BLaER1 (cell line): ENCODE data around the gene MAST3.
"Not testable (repeated sequence)": the region's sequence is repeated elsewhere in the genome, so short reads cannot be mapped to it uniquely, and the experiment has no call there.

Experiments used
- H3K27ac ChIP-seq: shearing (Covaris generic); formaldehyde crosslinking; 2 replicates; pipeline ENCODE4 v1.8.1; 2022
- H3K27me3 ChIP-seq: shearing (Covaris generic); formaldehyde crosslinking; 2 replicates; pipeline ENCODE4 v1.8.1; 2022
- H3K36me3 ChIP-seq: shearing (Covaris generic); formaldehyde crosslinking; 2 replicates; pipeline ENCODE4 v1.8.1; 2022
- H3K4me1 ChIP-seq: shearing (Covaris generic); formaldehyde crosslinking; 2 replicates; pipeline ENCODE4 v1.8.1; 2022
- H3K4me2 ChIP-seq: shearing (Covaris generic); formaldehyde crosslinking; 2 replicates; pipeline ENCODE4 v1.8.1; 2022
- H3K4me3 ChIP-seq: shearing (Covaris generic); formaldehyde crosslinking; 2 replicates; pipeline ENCODE4 v1.8.1; 2022
- H3K9ac ChIP-seq: shearing (Covaris generic); formaldehyde crosslinking; 2 replicates; pipeline ENCODE4 v1.8.1; 2022
- H3K9me3 ChIP-seq: shearing (Covaris generic); formaldehyde crosslinking; 2 replicates; pipeline ENCODE4 v1.8.1; 2022
- H4K20me1 ChIP-seq: shearing (Covaris generic); formaldehyde crosslinking; 2 replicates; pipeline ENCODE4 v1.8.1; 2022
- Cebpa-rat ChIP-seq: shearing (Covaris generic); IDR thresholded peaks from 2 replicates; pipeline ENCODE4 v1.8.1; 2022

Gene MAST3

GRCh38 chr19:18097993-18098890, 664 bp downstream of the MAST3 start:
- no peaks in the 10 kb centered on the region for H3K9me3 ChIP-seq
- H3K27ac ChIP-seq, result peak overlapping the region; percentile 73
- peaks cover 52% of the 10 kb centered on the region for H3K4me1 ChIP-seq
- H3K4me3 ChIP-seq, result peak overlapping the region; percentile 82
- H3K27me3 ChIP-seq, result no peaks in the 10 kb centered on the region
- no peaks in the 10 kb centered on the region for H4K20me1 ChIP-seq
- H3K36me3 ChIP-seq, result peaks cover 11% of the 10 kb centered on the region
- peak overlapping the region; percentile 83 for H3K9ac ChIP-seq
- no peak for TF ChIP-seq Cebpa-rat
- H3K4me2 ChIP-seq, result peak overlapping the region; percentile 92

- Histone ChIP-seq H3K9ac (peak overlapping the region; percentile 83), H3K27me3 (no peaks in the 10 kb centered on the region), H3K4me3 (peak overlapping the region; percentile 82), H3K4me2 (peak overlapping the region; percentile 92), H3K36me3 (peaks cover 11% of the 10 kb centered on the region), H3K4me1 (peaks cover 60% of the 10 kb centered on the region), H4K20me1 (no peaks in the 10 kb centered on the region), H3K27ac (peak overlapping the region; percentile 73), H3K9me3 (no peaks in the 10 kb centered on the region)
- no peak for TF ChIP-seq Cebpa-rat
Measured at GRCh38 chr19:18098891-18099622, 1.5 kb downstream of the MAST3 start.

GRCh38 chr19:18099623-18099995, 2.0 kb downstream of the MAST3 start:
- H3K27ac ChIP-seq, result peak overlapping the region; percentile 73
- peak overlapping the region; percentile 83; the same call in 1 of the 2 replicates for H3K9ac ChIP-seq
- H3K4me3 ChIP-seq, result peak overlapping the region; percentile 82
- peaks cover 66% of the 10 kb centered on the region for H3K4me1 ChIP-seq
- H3K27me3 ChIP-seq, result no peaks in the 10 kb centered on the region
- H3K4me2 ChIP-seq, result peak overlapping the region; percentile 92
- H3K9me3 ChIP-seq, result no peaks in the 10 kb centered on the region
- no peaks in the 10 kb centered on the region for H4K20me1 ChIP-seq
- TF ChIP-seq Cebpa-rat, result no peak
- H3K36me3 ChIP-seq, result peaks cover 11% of the 10 kb centered on the region

- Histone ChIP-seq H3K4me3 (no peak overlapping the region), H3K27me3 (no peaks in the 10 kb centered on the region), H3K36me3 (peaks cover 11% of the 10 kb centered on the region), H3K9ac (no peak overlapping the region), H3K4me1 (peaks cover 77% of the 10 kb centered on the region), H4K20me1 (no peaks in the 10 kb centered on the region), H3K4me2 (peak overlapping the region; percentile 92), H3K27ac (peak overlapping the region; percentile 51), H3K9me3 (no peaks in the 10 kb centered on the region)
- TF ChIP-seq Cebpa-rat, result no peak
Measured at GRCh38 chr19:18100710-18101109, 3.1 kb downstream of the MAST3 start.

GRCh38 chr19:18101268-18101667, 3.7 kb downstream of the MAST3 start:
- H3K27ac ChIP-seq, result peak overlapping the region; percentile 51
- no peak overlapping the region for H3K9ac ChIP-seq
- peaks cover 82% of the 10 kb centered on the region for H3K4me1 ChIP-seq
- no peaks in the 10 kb centered on the region for H3K27me3 ChIP-seq
- H4K20me1 ChIP-seq, result no peaks in the 10 kb centered on the region
- H3K4me2 ChIP-seq, result peak overlapping the region; percentile 92; the same call in 1 of the 2 replicates
- TF ChIP-seq Cebpa-rat, result no peak
- H3K36me3 ChIP-seq, result peaks cover 11% of the 10 kb centered on the region
- no peak overlapping the region for H3K4me3 ChIP-seq
- no peaks in the 10 kb centered on the region for H3K9me3 ChIP-seq

GRCh38 chr19:18102916-18103542, 5.5 kb downstream of the MAST3 start:
- peak overlapping the region; percentile 87 for H3K4me2 ChIP-seq
- peak overlapping the region; percentile 29; the same call in 1 of the 2 replicates for H3K4me3 ChIP-seq
- H4K20me1 ChIP-seq, result no peaks in the 10 kb centered on the region
- H3K27ac ChIP-seq, result peak overlapping the region; percentile 73
- H3K27me3 ChIP-seq, result no peaks in the 10 kb centered on the region
- peaks cover 11% of the 10 kb centered on the region for H3K36me3 ChIP-seq
- H3K4me1 ChIP-seq, result peaks cover 96% of the 10 kb centered on the region
- no peaks in the 10 kb centered on the region for H3K9me3 ChIP-seq
- H3K9ac ChIP-seq, result peak overlapping the region; percentile 42
- TF ChIP-seq Cebpa-rat, result no peak

GRCh38 chr19:18104793-18105131, 7.2 kb downstream of the MAST3 start:
- peak overlapping the region; percentile 87 for H3K4me2 ChIP-seq
- no peaks in the 10 kb centered on the region for H3K27me3 ChIP-seq
- peaks cover 12% of the 10 kb centered on the region for H4K20me1 ChIP-seq
- H3K4me1 ChIP-seq, result peaks cover 99% of the 10 kb centered on the region
- H3K9me3 ChIP-seq, result no peaks in the 10 kb centered on the region
- peak overlapping the region; percentile 32; the same call in 1 of the 2 replicates for H3K9ac ChIP-seq
- no peak for TF ChIP-seq Cebpa-rat
- peaks cover 11% of the 10 kb centered on the region for H3K36me3 ChIP-seq
- H3K27ac ChIP-seq, result peak overlapping the region; percentile 58; the same call in 1 of the 2 replicates
- H3K4me3 ChIP-seq, result peak overlapping the region; percentile 53; the same call in 1 of the 2 replicates

GRCh38 chr19:18105259-18105658, 7.7 kb downstream of the MAST3 start:
- Histone ChIP-seq H3K4me2 (peak overlapping the region; percentile 87), H4K20me1 (peaks cover 16% of the 10 kb centered on the region), H3K4me1 (peaks cover 99% of the 10 kb centered on the region), H3K36me3 (peaks cover 11% of the 10 kb centered on the region)
- H3K27me3 ChIP-seq, H3K4me3 ChIP-seq, H3K9me3 ChIP-seq, H3K27ac ChIP-seq, H3K9ac ChIP-seq: not testable (repeated sequence)

- H4K20me1 ChIP-seq, result peaks cover 35% of the 10 kb centered on the region
- H3K9me3 ChIP-seq, result no peaks in the 10 kb centered on the region
- peaks cover 94% of the 10 kb centered on the region for H3K4me1 ChIP-seq
- peaks cover 17% of the 10 kb centered on the region for H3K36me3 ChIP-seq
- H3K4me2 ChIP-seq, result peak overlapping the region; percentile 99
- no peaks in the 10 kb centered on the region for H3K27me3 ChIP-seq
- peak overlapping the region; percentile 84; the same call in 1 of the 2 replicates for H3K27ac ChIP-seq
- H3K9ac ChIP-seq, result no peak overlapping the region
- TF ChIP-seq Cebpa-rat, result no peak
- H3K4me3 ChIP-seq, result no peak overlapping the region
Measured at GRCh38 chr19:18107235-18107634, 9.7 kb downstream of the MAST3 start.
